Hematopoietic multipotent progenitor cell treated with erythropoietin and hydrocortisone succinate and interleukin-3 and kit ligand, for 15 days (in vitro differentiated cells): ENCODE data around the gene COX5B.
A peak's percentile ranks its signal among the peaks of the same experiment; 100 is the strongest.
"Not testable (repeated sequence)": the region's sequence is repeated elsewhere in the genome, so short reads cannot be mapped to it uniquely, and the experiment has no call there.

ENCODE experiments used
- DNase-seq: peaks from one replicate; pipeline ENCODE4 v3.0.0-alpha.2; 2015; ENCODE audit warnings: low spot score

The COX5B gene, protein sequence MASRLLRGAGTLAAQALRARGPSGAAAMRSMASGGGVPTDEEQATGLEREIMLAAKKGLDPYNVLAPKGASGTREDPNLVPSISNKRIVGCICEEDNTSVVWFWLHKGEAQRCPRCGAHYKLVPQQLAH

GRCh38 chr2:97645695-97646629 lies at the start of gene COX5B:
Gene COX5B, plus strand, starts transcription at chr2:97646062. Its CDS starts 25 bp downstream, at chr2:97646087.
- peak; percentile 97 for DNase-seq

DNA sequence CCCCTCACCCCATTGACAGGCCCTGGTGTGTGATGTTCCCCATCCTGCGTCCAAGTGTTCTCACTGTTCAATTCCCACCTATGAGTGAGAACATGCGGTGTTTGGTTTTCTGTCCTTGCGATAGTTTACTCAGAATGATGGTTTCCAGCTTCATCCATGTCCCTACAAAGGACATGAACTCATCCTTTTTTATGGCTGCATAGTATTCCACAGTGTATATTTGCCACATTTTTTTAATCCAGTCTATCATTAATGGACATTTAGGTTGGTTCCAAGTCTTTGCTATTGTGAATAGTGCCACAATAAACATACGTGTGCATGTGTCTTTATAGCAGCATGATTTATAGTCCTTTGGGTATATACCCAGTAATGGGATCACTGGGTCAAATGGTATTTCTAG lies 49.7 kb upstream of the COX5B start:
- not testable (repeated sequence) for DNase-seq

- not testable (repeated sequence) for DNase-seq
These were observed 44.3 kb upstream of the COX5B start for GRCh38 chr2:97601537-97601936.

- DNase-seq, result not testable (repeated sequence)
These were observed 40.8 kb upstream of the COX5B start for GRCh38 chr2:97605109-97605508.

DNA sequence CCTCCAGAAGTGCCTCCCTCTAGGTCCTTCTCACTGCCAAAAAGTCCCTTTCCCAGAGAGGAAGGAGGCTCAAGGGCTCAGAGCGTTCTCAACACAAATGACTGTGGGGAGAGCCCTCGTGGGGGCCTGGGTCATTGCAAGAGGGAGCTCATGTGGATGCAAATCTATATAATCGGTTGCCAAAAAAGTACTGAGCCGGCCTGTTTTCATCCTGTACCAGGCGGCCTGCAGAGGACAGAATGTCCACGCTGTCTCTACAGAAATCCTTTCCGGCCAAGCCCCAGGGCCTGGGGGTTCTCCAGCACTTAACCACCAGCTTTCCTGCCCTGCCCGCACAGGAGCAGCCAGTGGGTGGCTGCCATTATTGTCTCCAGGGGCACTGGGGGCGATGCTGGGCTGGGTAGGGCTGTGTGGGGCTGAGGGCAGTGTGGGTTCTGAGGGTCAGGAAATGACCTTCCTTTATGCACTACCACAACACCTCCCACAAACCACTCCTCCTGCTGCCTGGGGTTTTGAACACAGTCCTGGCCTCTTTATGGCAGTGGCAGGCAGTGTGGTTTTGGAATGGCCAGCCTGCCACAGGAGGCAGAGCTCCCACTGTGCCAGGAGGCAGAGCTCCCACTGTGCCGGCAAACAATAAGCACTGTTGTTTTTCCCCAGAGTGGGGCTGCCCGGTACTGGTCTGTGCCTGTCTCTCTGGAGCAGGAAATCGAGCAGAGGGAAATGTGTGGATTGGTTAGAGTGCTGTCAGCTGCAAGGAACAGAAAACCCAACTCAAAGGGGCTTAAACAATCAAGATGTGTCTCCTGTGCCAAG lies 40.1 kb upstream of the COX5B start:
- not testable (repeated sequence) for DNase-seq

DNA sequence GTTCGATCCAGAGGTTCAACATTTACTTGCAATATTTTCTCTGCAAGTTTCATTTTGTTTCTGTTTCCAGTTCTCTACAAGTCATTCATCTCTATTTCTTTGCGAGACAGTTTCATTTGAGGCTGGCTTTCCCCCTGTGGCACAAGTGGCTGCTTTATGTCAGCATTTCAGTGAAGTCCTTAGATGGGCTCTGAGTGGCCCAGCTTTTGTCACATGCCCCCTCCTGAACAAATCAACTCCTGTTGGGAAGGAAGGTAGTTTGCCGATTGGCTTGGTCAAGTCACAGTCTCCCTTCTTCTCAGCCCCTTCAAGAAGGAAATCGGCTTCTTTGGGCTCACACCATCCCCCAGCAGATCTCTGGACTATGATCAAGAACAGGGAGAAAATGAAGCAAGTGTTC lies 37.1 kb upstream of the COX5B start:
- DNase-seq, result not testable (repeated sequence)

DNA sequence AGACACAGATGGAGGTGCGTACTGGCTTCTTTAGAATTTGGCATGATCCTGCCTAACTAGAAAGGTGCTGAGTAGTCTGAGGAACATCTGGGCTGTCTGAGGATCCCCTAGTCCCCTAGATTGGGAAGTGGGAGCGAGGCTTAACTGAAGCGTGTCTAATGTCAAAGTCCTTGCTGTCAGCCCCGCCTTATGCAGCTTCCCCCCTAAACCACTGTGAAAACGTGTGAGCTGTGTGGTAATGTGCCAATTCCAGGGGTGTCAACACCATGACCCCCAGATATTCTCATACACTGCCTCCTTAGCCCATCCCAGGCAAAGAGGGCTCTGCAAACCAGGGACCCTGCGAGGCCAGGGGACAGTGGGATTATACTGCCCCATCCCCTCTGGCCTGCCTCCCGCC lies 34.0 kb upstream of the COX5B start:
- not testable (repeated sequence) for DNase-seq

DNA sequence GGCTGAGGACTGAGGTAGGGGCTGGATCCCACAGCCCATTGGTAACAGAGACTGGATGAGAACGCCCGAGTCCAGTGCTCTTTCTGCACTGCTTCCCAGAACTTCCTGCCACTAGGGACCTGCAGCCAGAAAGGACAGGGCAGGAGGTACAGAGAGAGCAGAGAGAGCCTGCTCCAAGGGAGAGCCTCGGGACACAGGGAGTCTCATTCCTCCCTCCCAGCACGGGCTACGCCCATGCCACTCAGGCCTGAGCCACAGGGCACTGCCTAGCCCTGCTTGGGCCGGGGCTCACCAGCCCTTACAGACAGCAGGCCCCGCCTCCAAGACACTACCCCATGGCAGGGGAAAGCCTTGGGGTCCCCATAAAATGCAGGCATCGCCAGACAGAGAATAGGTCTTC lies 30.1 kb upstream of the COX5B start:
- DNase-seq, result not testable (repeated sequence)

DNA sequence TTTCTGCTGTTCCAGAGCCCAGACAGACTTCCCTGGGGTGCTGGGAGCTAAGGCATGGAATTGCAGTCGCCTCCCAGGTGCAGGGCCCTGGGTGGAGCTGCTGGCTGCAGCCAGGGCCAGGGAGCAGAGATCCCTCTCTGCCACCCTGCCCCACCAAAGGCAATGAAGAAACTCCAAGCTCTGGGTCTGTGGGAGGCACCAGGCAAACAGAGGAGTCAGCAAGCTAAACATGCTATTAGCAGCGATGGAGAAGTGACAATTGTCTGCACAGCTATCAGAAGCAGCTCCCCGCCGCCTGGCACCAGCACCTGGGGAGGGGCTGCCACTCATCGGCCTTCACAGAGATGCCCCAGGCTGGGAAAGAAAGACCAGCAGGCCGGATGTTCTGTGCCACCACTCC lies 28.0 kb upstream of the COX5B start:
- DNase-seq, result no peak

DNA sequence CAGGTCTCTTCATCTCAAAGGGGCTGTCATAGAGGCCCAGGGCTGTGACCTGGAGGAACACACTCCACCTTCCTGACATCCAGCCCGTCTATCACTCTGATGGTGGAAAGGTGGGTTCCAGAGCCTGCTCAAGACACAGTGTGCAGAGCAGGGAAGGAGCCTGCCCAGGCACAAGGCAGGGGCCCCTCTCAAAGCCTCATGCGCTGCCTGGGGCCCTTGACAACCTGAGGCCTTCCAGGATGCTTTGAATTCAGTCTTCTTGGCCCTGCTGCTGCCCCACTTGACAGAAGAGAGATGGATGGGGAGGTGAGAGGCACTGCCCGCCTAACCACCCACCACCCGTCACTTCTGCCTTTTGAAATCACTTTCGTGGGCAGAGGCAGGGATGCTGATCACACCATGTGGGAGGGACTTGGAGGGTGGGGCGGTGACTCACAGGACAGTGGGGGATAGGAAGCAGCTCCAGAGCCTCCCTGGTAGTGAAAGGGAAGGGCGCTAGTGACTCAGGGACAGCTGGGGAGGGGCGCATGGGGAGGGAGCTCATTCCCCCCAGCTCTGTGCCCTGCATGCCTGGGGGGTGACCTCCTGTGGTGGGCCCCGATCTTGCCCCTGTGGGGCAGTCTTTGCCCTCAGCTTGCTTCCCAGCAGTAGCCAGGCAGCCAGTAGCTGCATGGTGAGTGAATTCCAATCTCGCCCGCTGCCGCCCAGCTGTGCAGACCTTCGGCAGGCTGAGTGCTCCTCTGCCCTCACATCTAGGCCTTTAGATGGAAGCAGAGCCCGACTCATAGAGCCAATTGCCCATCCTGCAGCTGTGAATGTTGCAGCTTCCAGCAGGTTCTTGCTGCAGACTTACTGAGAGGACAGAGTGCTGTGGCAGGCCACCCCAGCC lies 26.7 kb upstream of the COX5B start:
- DNase-seq, result not testable (repeated sequence)

GRCh38 chr2:97620492-97620891 lies 25.4 kb upstream of the COX5B start:
- not testable (repeated sequence) for DNase-seq

- DNase-seq, result not testable (repeated sequence)
These were observed 22.9 kb upstream of the COX5B start for GRCh38 chr2:97622976-97623375.

DNA sequence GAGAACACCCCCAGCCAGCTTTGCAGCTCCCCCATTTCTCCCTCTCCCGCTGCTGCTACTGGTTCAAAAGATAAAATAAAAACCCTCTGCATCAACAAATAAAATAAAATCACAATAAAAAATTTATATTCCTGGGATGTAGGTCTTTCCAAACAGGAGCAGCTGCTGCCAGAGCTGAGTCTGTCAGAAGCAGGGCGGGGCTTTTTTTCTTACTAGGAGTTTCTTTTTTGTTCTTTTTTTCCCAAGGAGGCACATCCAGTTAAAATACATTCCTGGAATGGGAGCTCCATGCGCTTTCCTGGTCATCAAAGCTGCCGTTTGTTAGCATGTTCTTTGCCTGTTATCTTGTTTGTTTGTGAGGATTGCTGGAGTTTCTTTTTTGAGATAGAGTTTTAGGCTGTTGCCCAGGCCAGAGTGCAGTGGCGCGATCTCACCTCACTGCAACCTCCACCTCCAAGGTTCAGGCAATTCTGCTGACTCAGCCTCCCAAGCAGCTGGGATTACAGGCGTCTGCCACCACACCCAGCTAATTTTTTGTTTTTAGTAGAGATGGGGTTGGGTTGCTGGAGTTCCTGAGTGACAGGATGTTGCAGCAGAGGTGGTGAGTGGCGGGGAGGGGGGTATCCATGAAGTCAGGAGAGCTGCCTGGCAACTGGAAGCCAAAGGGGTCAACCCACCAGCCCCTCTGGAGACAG lies 20.4 kb upstream of the COX5B start:
- not testable (repeated sequence) for DNase-seq

GRCh38 chr2:97626049-97626430 lies 19.8 kb upstream of the COX5B start:
- DNase-seq, result peak; percentile 0

- no peak for DNase-seq
These were observed 1.7 kb upstream of the COX5B start for GRCh38 chr2:97644023-97644717.

GRCh38 chr2:97645112-97645694 lies 659 bp upstream of the COX5B start:
- no peak for DNase-seq

DNA sequence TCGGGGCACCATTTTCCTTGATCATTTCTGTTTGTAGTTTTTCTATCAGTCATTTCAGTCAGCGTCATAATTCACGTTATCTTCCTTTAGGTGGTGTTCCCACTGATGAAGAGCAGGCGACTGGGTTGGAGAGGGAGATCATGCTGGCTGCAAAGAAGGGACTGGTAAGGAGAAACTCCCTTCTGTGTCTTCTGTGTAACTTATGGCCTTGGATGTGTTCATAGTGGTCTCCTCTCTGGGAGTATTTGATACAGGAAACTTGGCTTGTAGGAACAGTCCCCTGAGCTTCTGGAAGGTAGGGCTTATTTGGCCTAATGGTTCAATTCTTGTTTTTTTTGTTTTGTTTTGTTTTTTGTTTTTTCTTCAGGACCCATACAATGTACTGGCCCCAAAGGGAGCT lies 1.1 kb downstream of the COX5B start:
- no peak for DNase-seq

DNA sequence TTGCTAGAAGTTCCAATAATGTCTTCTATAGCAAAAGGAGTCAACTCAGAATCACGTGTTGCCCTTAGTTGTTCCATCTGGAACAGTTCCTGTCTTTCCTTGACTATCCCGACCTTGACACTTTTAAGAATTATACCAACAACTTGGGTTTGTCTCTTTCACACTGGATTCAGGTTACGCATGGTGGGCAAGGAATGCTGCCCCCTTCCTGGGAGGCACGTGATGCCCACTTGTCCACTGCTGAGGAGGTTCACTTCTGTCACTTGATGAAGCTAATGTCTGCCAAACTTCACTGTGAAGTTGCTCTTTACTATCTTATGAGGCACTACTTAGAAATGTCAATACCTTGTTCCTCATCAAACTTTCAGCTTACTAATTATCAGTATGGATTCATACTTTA lies 5.3 kb downstream of the COX5B start:
- no peak for DNase-seq

- no peak for DNase-seq
These were observed 7.6 kb downstream of the COX5B start for GRCh38 chr2:97653473-97653872.

GRCh38 chr2:97653874-97654273 lies 8.0 kb downstream of the COX5B start:
- DNase-seq, result no peak
